Fibroblast of skin of left quadriceps (primary cell): Measurements from ENCODE around the gene CSH2.

Experiments
- DNase-seq, 2 experiments: peaks; one replicate each; pipeline ENCODE4 v3.0.0-alpha.2; 2013; ENCODE audit warnings: low read depth in 2 of 2

CSH2 gene

GRCh38 chr17:63855185-63855584 is 18.3 kb downstream of the CSH2 start:
- DNase-seq = no peak

GRCh38 chr17:63854709-63855108 is 18.8 kb downstream of the CSH2 start:
- DNase-seq = no peak

- no peak for DNase-seq
These were observed 20.2 kb downstream of the CSH2 start for GRCh38 chr17:63853260-63853659.

GRCh38 chr17:63850401-63850800 is 23.1 kb downstream of the CSH2 start:
- DNase-seq = no peak

- peak; percentile 78 to 80 for DNase-seq
These were observed 24.4 kb downstream of the CSH2 start for GRCh38 chr17:63848834-63849689.

GRCh38 chr17:63847525-63848249 is 25.8 kb downstream of the CSH2 start:
- DNase-seq = no peak

- DNase-seq = no peak
These were observed 28.0 kb downstream of the CSH2 start for GRCh38 chr17:63845509-63845908.

GRCh38 chr17:63843910-63844677 is 29.4 kb downstream of the CSH2 start:
- no peak for DNase-seq

- peak in 1 of 2 experiments; percentile 6 for DNase-seq
These were observed 30.0 kb downstream of the CSH2 start for GRCh38 chr17:63843387-63843888.

- DNase-seq = peak; percentile 99
These were observed 30.7 kb downstream of the CSH2 start, which contains the start of gene SMARCD2 for GRCh38 chr17:63842540-63843386. TSS of gene SMARCD2 (minus strand) at chr17:63842685. CDS start at chr17:63842674, 11 bp downstream.

GRCh38 chr17:63842173-63842539 is 31.3 kb downstream of the CSH2 start:
- DNase-seq = no peak

- DNase-seq = peak in 1 of 2 experiments; percentile 7
These were observed 31.9 kb downstream of the CSH2 start for GRCh38 chr17:63841350-63842172.

GRCh38 chr17:63840591-63841349 is 32.7 kb downstream of the CSH2 start:
- DNase-seq = no peak

- peak; percentile 72 for DNase-seq
These were observed 34.8 kb downstream of the CSH2 start for GRCh38 chr17:63838631-63839171.

GRCh38 chr17:63837962-63838600 is 35.4 kb downstream of the CSH2 start:
- DNase-seq = no peak

GRCh38 chr17:63837480-63837879 is 36.0 kb downstream of the CSH2 start:
- DNase-seq = no peak

- no peak for DNase-seq
These were observed 36.7 kb downstream of the CSH2 start for GRCh38 chr17:63836811-63837210.

GRCh38 chr17:63835167-63835720 is 38.2 kb downstream of the CSH2 start:
- no peak for DNase-seq
